Effector memory CD4-positive, alpha-beta T cell (primary cell): ENCODE data around the gene RASL11A.
"Not testable (repeated sequence)": the region's sequence is repeated elsewhere in the genome, so short reads cannot be mapped to it uniquely, and the experiment has no call there.

Experiments used
- DNase-seq, 3 donors: peaks; one replicate each; pipeline ENCODE4 v3.0.0-alpha.2; 2020
- H3K27ac ChIP-seq: 2 replicates; pipeline ENCODE4 v1.7.0; 2013; ENCODE audit warnings: mild to moderate bottlenecking, low read length, moderate library complexity; ENCODE audit not compliant: insufficient read depth, poor library complexity, severe bottlenecking
- H3K27me3 ChIP-seq: replicated peaks from 2 replicates; pipeline ENCODE4 v1.7.0; 2013; ENCODE audit warnings: mild to moderate bottlenecking, low read length; ENCODE audit not compliant: insufficient read depth, control insufficient read depth, poor library complexity, severe bottlenecking
- H3K36me3 ChIP-seq: 2 replicates; pipeline ENCODE4 v1.7.0; 2013; ENCODE audit warnings: mild to moderate bottlenecking, low read length, moderate library complexity; ENCODE audit not compliant: control insufficient read depth, insufficient read depth
- H3K4me1 ChIP-seq: 2 replicates; pipeline ENCODE4 v1.7.0; 2013; ENCODE audit warnings: low read length, mild to moderate bottlenecking; ENCODE audit not compliant: control insufficient read depth, insufficient read depth, poor library complexity, severe bottlenecking
- H3K4me3 ChIP-seq: 2 replicates; pipeline ENCODE4 v1.7.0; 2013; ENCODE audit warnings: low read length, low read depth, mild to moderate bottlenecking; ENCODE audit not compliant: insufficient read depth, poor library complexity, severe bottlenecking
- H3K9me3 ChIP-seq: 2 replicates; pipeline ENCODE4 v1.7.0; 2013; ENCODE audit warnings: mild to moderate bottlenecking, low read length, moderate library complexity; ENCODE audit not compliant: control insufficient read depth

Gene RASL11A

GRCh38 chr13:27280841-27281240, 10.2 kb downstream of the RASL11A start:
- Histone ChIP-seq H3K9me3 (no peaks in the 10 kb centered on the region), H3K27ac (no peak overlapping the region), H3K36me3 (no peaks in the 10 kb centered on the region), H3K27me3 (no peaks in the 10 kb centered on the region), H3K4me3 (no peak overlapping the region), H3K4me1 (no peaks in the 10 kb centered on the region)
- DNase-seq, result no peak

GRCh38 chr13:27281420-27281819, 10.8 kb downstream of the RASL11A start:
- H3K36me3 ChIP-seq, result no peaks in the 10 kb centered on the region
- H3K4me1 ChIP-seq, result no peaks in the 10 kb centered on the region

GRCh38 chr13:27283906-27284493, 13.4 kb downstream of the RASL11A start:
- no peak overlapping the region for H3K4me3 ChIP-seq
- H3K27ac ChIP-seq, result no peak overlapping the region
- DNase-seq, result no peak
- no peaks in the 10 kb centered on the region for H3K36me3 ChIP-seq
- H3K4me1 ChIP-seq, result no peaks in the 10 kb centered on the region
- H3K9me3 ChIP-seq, result no peaks in the 10 kb centered on the region
- no peaks in the 10 kb centered on the region for H3K27me3 ChIP-seq

More at GRCh38 chr13:27281420-27281819, 10.8 kb downstream of the RASL11A start:
- Histone ChIP-seq H3K27ac (no peak overlapping the region), H3K27me3 (no peaks in the 10 kb centered on the region), H3K4me3 (no peak overlapping the region), H3K9me3 (no peaks in the 10 kb centered on the region)
- DNase-seq, result no peak

DNA sequence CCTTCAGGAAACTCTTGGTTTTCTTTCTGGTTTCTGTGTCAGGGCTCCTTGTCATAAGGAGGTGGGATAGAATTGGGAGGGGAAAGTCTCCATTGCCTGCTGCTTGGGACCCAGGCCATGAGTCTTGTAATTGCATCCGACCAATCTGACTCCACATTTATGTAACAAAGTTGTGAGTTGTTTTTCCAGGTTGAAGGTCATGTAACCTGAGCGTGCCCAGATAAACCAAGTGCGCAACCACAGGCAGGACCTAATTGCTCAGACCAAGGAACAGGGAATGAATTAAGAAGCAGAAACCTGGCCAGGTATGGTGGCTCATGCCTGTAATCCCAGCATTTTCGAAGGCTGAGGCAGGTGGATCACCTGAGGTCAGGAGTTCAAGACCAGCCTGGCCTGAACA, 17.8 kb downstream of the RASL11A start:
- no peak overlapping the region for H3K27ac ChIP-seq
- no peaks in the 10 kb centered on the region for H3K4me1 ChIP-seq
- no peaks in the 10 kb centered on the region for H3K9me3 ChIP-seq
- H3K4me3 ChIP-seq, result no peak overlapping the region
- no peaks in the 10 kb centered on the region for H3K27me3 ChIP-seq
- no peak for DNase-seq
- no peaks in the 10 kb centered on the region for H3K36me3 ChIP-seq

DNA sequence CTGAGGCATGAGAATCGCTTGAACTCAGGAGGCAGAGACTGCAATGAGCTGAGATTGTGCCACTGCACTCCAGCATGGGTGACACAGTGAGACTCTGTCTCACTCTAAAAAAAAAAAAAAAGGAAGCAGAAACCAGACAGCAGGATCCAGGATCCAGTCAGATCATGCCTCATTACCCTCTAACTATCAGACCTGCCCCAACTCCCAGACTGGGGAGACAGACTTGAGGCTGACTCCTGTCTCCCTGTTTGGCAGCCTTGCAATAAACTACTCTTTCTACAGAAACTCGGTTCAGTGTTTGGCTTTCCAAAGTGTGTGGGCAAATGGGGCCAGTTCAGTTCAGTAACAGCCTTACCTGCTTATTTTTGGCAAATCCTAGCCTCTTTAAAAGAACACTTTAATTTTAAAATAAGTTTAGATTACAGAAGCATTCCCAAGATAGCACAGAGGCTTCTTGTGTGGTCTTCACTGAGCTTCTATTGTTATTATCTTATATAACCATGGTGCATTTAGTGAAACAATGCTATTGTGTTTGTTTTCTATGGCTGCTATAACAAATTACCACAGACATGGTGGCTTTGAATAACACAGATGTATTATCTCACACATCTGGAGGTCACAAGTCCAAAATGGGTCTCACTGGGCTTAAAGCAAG, 18.5 kb downstream of the RASL11A start:
- no peaks in the 10 kb centered on the region for H3K36me3 ChIP-seq
- peaks cover 5% of the 10 kb centered on the region for H3K4me1 ChIP-seq
- H3K9me3 ChIP-seq, result no peaks in the 10 kb centered on the region
- no peak overlapping the region for H3K4me3 ChIP-seq
- no peaks in the 10 kb centered on the region for H3K27me3 ChIP-seq
- H3K27ac ChIP-seq, result no peak overlapping the region
- DNase-seq, result no peak

DNA sequence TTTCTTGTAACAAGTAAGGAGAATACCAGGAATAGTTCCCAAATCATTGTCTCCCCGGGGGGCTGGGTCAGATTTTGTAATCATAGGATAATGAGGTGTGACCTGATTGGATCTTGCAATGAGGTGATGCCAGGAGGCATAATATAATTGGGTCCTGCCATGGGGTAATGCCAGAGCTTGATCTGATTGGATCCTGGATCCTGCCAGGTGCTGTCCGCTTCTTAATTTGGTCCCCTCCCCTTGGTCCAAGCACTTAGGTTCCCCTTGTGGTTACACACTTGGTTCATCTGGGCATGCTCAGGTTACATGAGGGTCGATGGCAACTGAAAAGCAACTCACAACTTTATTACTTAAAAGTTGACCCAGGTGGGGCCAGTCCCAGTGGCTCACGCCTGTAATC, 20.1 kb downstream of the RASL11A start:
- H3K4me3 ChIP-seq, result no peak overlapping the region
- no peaks in the 10 kb centered on the region for H3K27me3 ChIP-seq
- no peak overlapping the region for H3K27ac ChIP-seq
- H3K4me1 ChIP-seq, result peaks cover 5% of the 10 kb centered on the region
- no peaks in the 10 kb centered on the region for H3K9me3 ChIP-seq
- no peak for DNase-seq
- no peaks in the 10 kb centered on the region for H3K36me3 ChIP-seq

DNA sequence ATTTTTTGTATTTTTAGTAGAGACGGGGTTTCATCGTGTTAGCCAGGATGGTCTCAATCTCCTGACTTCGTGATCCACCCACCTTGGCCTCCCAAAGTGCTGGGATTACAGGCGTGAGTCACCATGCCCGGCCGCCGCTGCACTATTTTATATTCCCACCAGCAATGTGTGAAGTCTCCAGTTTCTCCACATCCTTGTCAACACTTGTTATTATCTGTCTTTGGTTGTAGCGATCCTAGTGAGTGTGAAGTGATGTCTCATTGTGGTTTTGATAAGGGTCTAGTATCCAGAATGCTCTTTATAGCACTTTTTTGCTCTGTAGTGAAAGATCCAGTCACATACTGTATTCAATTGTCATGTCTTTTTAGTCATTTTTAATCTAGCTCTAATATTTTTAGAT, 21.3 kb downstream of the RASL11A start:
- H3K4me3 ChIP-seq, H3K36me3 ChIP-seq, DNase-seq, H3K27me3 ChIP-seq, H3K4me1 ChIP-seq, H3K9me3 ChIP-seq, H3K27ac ChIP-seq: not testable (repeated sequence)

- Histone ChIP-seq H3K9me3 (no peaks in the 10 kb centered on the region), H3K4me1 (peaks cover 5% of the 10 kb centered on the region), H3K4me3 (no peak overlapping the region), H3K27me3 (no peaks in the 10 kb centered on the region), H3K27ac (no peak overlapping the region), H3K36me3 (no peaks in the 10 kb centered on the region)
- no peak for DNase-seq
Observed at GRCh38 chr13:27293076-27293691, 22.6 kb downstream of the RASL11A start.

DNA sequence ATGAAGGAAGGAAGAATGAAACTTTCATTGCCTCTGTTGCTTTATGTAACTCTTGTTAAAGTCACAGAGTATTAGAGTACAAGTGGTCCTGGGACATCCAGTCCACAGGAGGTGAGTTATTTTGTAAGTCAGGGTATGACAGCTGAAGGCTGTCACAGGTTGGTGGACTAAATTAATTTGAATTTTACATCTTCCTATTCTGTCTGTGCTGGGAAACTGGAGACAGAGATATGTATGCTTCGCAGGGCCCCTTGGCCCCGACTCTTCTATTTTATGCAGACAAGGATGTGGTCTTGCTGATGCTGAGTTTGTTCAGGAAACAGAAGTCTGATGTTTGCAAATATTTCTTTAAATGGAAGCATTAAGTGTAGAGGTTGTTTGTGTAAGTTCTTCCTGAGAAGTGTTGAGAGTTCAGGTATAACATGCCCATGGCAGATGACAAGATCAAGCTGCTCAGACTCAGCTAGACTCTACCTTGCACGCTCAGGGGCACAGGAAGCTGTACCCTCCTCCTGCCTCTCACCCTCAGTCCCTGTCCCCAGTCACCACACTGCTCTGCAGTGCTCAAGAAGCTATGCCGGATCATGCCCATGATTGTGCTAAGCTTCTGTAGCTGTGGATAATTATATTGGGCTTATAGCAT, 23.4 kb downstream of the RASL11A start:
- H3K9me3 ChIP-seq, result no peaks in the 10 kb centered on the region
- no peaks in the 10 kb centered on the region for H3K27me3 ChIP-seq
- DNase-seq, result no peak
- H3K36me3 ChIP-seq, result no peaks in the 10 kb centered on the region
- H3K4me1 ChIP-seq, result peaks cover 5% of the 10 kb centered on the region
- H3K27ac ChIP-seq, result no peak overlapping the region
- H3K4me3 ChIP-seq, result no peak overlapping the region

DNA sequence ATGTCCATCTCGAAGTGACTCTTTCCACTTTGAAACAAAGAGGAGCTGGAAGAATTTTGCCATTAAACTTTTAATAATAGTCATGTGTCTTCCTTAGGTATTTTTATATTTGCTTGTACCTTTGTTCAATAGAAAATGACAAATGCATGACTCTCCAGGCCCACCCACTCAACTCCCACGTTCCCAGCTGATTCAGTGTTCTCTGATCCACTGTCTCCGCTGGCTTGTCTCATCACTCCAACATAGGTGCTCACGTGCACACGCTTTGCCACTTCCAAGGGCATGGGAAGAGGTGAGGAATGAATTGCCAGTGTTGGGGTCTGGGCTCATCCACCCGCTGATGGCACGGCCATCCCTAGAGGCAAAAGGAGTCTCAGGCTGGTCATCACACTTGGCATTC, 24.5 kb downstream of the RASL11A start:
- no peak overlapping the region for H3K27ac ChIP-seq
- H3K27me3 ChIP-seq, result no peaks in the 10 kb centered on the region
- H3K4me3 ChIP-seq, result no peak overlapping the region
- H3K9me3 ChIP-seq, result no peaks in the 10 kb centered on the region
- no peak for DNase-seq
- H3K4me1 ChIP-seq, result peaks cover 5% of the 10 kb centered on the region
- no peaks in the 10 kb centered on the region for H3K36me3 ChIP-seq
